ENCODE results near the gene PLA2G5.
"Not testable (repeated sequence)": the region's sequence is repeated elsewhere in the genome, so short reads cannot be mapped to it uniquely, and the experiment has no call there.

GRCh38 chr1:20030436-20031151 is 39.4 kb upstream of the PLA2G5 start:
- not testable (repeated sequence) for TF ChIP-seq CTCF, POLR2A (IDR thresholded peaks at IDR 0.05)
